Body of pancreas (tissue), 4 donors: ENCODE results near the gene METTL8. TPM values are rescaled to one million over a fixed set of nuclear protein-coding genes. Genes with fewer than 3 reads are reported as not detected.
"Not testable (repeated sequence)": the region's sequence is repeated elsewhere in the genome, so short reads cannot be mapped to it uniquely, and the experiment has no call there.

ENCODE experiments used
- ATAC-seq: fragments of 150-250 bp; one replicate; pipeline ENCODE4 v1.9.1; 2016
- DNase-seq, 4 donors: peaks; one replicate each; pipeline ENCODE4 v3.0.0-alpha.2; 2019
- H3K27ac ChIP-seq, 4 donors: fragments of 200-600 bp; sonication (generic); 1 replicate in 3 of 4; 2 replicates in 1 of 4; pipeline versions ENCODE4 v1.5.1 to v1.6.1; 2016 to 2019; ENCODE audit warnings: mild to moderate bottlenecking in 1 of 4, mixed read lengths in 1 of 4, moderate library complexity in 1 of 4
- H3K27me3 ChIP-seq, 2 donors: fragments of 200-600 bp; sonication (generic); one replicate each; pipeline ENCODE4 v1.6.0; 2016; ENCODE audit warnings: mild to moderate bottlenecking in 1 of 2
- H3K36me3 ChIP-seq, 2 donors: fragments of 200-600 bp; sonication (generic); replicated peaks in 1 of 2; 2 replicates each; pipeline ENCODE4 v1.5.1; 2016; ENCODE audit warnings: low read depth in 2 of 2; ENCODE audit not compliant: insufficient read depth in 1 of 2
- H3K4me1 ChIP-seq: fragments of 200-600 bp; sonication (generic); one replicate; pipeline ENCODE4 v1.6.0; 2016
- H3K4me3 ChIP-seq, 2 donors: fragments of 200-600 bp; sonication (generic); 1 replicate in 1 of 2; 2 replicates in 1 of 2; pipeline ENCODE4 v1.5.1; 2016 to 2019
- H3K9me3 ChIP-seq, 3 donors: fragments of 200-600 bp; sonication (generic); 1 replicate in 2 of 3; 2 replicates in 1 of 3; pipeline ENCODE4 v1.5.1; 2016
- POLR2A ChIP-seq, 3 donors: fragments of 450-650 bp; IDR thresholded peaks; one replicate each; pipeline ENCODE4 v1.6.1; 2016; ENCODE audit warnings: antibody characterized with exemption in 3 of 3, mild to moderate bottlenecking in 2 of 3
- WGBS, 2 donors: methylation state at CpG; one replicate each; pipeline ENCODE4 v1.1.5; 2017; 5-methylcytosine and 5-hydroxymethylcytosine counted together
- intact Hi-C: fragments of 100-400 bp; cut with DNase I; formaldehyde crosslinking; loops from one replicate; pipeline ENCODE4 v1.15.1; 2023
- total RNA-seq, 2 donors: library from RNA; depleted of rRNA; stranded (reverse); fragments of >200 nt; gene quantifications; one replicate each; pipeline ENCODE4 v1.1.0, GENCODE V29; 2016
- TF ChIP-seq, protein P1 (sequence below), 7 experiments: fragments of 450-650 bp in 4 of 7; fragments of 200-600 bp in 3 of 7; sonication (generic) in 3 of 7; IDR thresholded peaks; one replicate each; pipeline ENCODE4 v1.5.1; 2016 to 2019; ENCODE audit warnings: antibody characterized with exemption in 7 of 7

METTL8 gene
- total RNA-seq, 2 donors from 2014 or later: 14.8 to 17.4 TPM

DNA sequence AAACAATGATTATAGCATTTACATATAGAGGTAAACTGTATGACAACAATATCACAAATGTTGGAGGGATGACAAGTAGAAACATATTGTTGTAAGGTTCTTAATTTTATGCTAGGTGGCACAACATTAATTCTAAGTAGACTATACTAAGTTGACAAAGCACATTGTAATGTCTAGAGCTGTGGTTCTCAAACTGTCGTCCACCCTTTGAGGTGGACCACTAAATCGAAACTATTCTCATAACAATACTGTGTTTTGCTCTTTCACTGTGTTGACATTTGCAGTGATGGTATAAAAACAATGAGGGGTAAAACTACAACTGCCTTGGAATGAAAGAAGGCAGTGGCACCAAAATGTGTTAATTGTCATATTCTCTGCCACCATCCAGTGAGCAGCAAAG is 66.1 kb downstream of the METTL8 start:
- H3K27ac ChIP-seq: no peak overlapping the region
- intact Hi-C loops: no loop called here
- H3K27me3 ChIP-seq: no peaks in the 10 kb centered on the region
- no peak for DNase-seq
- H3K36me3 ChIP-seq: no peaks in the 10 kb centered on the region
- ATAC-seq: no peak
- no peak for TF ChIP-seq POLR2A (IDR thresholded peaks at IDR 0.05)
- TF ChIP-seq, protein P1, sequence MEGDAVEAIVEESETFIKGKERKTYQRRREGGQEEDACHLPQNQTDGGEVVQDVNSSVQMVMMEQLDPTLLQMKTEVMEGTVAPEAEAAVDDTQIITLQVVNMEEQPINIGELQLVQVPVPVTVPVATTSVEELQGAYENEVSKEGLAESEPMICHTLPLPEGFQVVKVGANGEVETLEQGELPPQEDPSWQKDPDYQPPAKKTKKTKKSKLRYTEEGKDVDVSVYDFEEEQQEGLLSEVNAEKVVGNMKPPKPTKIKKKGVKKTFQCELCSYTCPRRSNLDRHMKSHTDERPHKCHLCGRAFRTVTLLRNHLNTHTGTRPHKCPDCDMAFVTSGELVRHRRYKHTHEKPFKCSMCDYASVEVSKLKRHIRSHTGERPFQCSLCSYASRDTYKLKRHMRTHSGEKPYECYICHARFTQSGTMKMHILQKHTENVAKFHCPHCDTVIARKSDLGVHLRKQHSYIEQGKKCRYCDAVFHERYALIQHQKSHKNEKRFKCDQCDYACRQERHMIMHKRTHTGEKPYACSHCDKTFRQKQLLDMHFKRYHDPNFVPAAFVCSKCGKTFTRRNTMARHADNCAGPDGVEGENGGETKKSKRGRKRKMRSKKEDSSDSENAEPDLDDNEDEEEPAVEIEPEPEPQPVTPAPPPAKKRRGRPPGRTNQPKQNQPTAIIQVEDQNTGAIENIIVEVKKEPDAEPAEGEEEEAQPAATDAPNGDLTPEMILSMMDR (IDR thresholded peaks at IDR 0.05): no peak
- 91 to 98% methylated on average over 2 of the region's 2 CpGs for WGBS, 2 donors
- H3K4me1 ChIP-seq: no peaks in the 10 kb centered on the region
- H3K9me3 ChIP-seq: no peaks in the 10 kb centered on the region
- no peak overlapping the region for H3K4me3 ChIP-seq

DNA sequence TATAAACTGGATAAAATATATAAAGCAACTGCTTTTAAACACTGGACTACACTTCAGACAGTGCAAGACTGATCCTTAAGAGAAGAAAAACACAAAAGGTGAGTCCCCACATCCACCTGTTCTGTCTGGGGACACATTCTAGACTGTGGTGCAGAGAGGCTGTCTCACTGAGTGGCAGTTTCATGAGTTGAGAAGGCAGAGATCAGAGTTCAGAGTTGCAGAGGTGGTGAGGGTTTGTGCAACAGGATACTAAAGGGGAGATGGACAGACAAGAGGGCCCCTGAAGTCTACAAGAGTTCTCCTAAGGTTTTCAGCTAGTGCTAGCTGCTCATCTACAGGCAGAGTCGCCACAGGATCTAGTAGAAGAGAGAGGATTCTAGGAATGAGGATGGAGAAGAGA is 68.0 kb downstream of the METTL8 start:
- Histone ChIP-seq H3K27ac (no peak overlapping the region), H3K4me3 (no peak overlapping the region), H3K4me1 (no peaks in the 10 kb centered on the region), H3K36me3 (no peaks in the 10 kb centered on the region), H3K27me3 (no peaks in the 10 kb centered on the region), H3K9me3 (no peaks in the 10 kb centered on the region)
- intact Hi-C loops: no loop called here
- TF ChIP-seq, protein P1 (IDR thresholded peaks at IDR 0.05): no peak
- no peak for TF ChIP-seq POLR2A (IDR thresholded peaks at IDR 0.05)
- 100% methylated on average over 1 of the region's 1 CpG for WGBS, 2 donors
- no peak for DNase-seq
- no peak for ATAC-seq

DNA sequence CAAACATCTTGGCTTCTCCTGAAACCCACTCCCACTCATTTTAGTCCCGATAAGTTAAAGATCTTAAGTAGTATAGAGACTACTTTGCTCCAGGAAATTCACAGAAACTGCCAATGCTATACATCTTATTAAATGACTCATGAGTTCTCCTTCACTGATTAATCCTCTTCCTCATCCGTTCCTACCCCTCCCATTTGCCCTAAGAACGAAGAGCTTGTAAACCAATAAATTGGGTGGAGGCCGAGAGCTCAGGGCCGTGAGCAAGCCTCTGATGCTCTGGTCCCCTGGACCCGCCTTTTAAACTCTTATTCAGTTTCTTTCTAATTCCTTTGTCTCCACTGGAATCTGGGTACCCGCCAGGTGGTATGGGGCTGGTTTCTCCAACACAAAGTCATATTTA is 68.6 kb downstream of the METTL8 start:
- no peaks in the 10 kb centered on the region for H3K9me3 ChIP-seq
- DNase-seq (no peak), ATAC-seq (no peak)
- TF ChIP-seq, protein P1 (IDR thresholded peaks at IDR 0.05): no peak
- no peak for TF ChIP-seq POLR2A (IDR thresholded peaks at IDR 0.05)
- 88 to 97% methylated on average over 7 of the region's 7 CpGs for WGBS, 2 donors
- no peaks in the 10 kb centered on the region for H3K36me3 ChIP-seq
- H3K27ac ChIP-seq: no peak overlapping the region
- H3K27me3 ChIP-seq: no peaks in the 10 kb centered on the region
- H3K4me3 ChIP-seq: no peak overlapping the region
- intact Hi-C loops: no loop called here
- H3K4me1 ChIP-seq: no peaks in the 10 kb centered on the region

DNA sequence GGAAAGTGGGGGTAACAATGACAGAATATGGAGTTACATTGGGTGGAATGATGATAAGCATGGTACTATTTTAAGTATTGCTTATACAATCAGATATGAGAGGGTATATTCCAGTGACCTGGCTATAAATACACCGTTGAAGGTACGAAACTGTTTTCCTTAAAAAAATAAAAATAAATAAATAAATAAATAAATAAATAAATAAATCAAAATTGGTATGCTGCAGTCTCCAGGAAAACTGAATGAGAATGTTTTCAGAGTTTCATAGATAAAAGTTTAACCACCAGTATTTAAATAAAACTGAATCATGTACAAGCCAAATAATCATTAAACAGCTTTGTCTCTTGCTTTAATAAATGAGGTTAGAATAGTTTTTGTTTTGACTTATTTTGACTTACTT is 71.4 kb downstream of the METTL8 start:
- Histone ChIP-seq H3K9me3 (no peaks in the 10 kb centered on the region), H3K4me3 (no peak overlapping the region), H3K27me3 (no peaks in the 10 kb centered on the region), H3K27ac (no peak overlapping the region), H3K36me3 (no peaks in the 10 kb centered on the region), H3K4me1 (no peaks in the 10 kb centered on the region)
- ATAC-seq: no peak
- TF ChIP-seq, protein P1 (IDR thresholded peaks at IDR 0.05): no peak
- TF ChIP-seq POLR2A (IDR thresholded peaks at IDR 0.05): no peak
- DNase-seq: no peak
- WGBS, 2 donors: 82 to 90% methylated on average over 2 of the region's 2 CpGs
- intact Hi-C loops: no loop called here

DNA sequence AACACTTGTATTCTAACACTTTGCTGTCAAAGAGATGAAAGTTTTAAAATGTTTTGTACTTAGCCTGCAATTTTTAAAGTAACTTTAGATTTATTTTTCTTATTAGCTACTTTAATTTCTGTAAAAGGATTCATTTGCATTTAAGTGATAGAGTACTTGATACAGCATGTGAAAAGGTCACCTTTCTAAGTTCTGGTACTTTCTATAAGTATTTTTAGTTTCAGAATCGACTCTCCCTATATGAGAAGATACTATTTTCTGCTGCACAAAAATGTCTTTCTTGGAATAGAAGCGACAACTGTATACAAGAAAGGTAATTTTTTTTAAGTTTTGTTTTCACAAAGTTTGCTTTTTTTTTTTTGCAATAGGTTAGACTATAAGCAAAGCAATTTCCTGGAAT is 72.9 kb downstream of the METTL8 start:
- intact Hi-C loops: no loop called here
- TF ChIP-seq, protein P1 (IDR thresholded peaks at IDR 0.05): no peak
- TF ChIP-seq POLR2A (IDR thresholded peaks at IDR 0.05): no peak
- H3K9me3 ChIP-seq: no peaks in the 10 kb centered on the region
- no peak overlapping the region for H3K4me3 ChIP-seq
- ATAC-seq (no peak), DNase-seq (no peak)
- WGBS, 2 donors: 88% methylated on average over 2 of the region's 2 CpGs
- no peaks in the 10 kb centered on the region for H3K27me3 ChIP-seq
- H3K27ac ChIP-seq: no peak overlapping the region
- H3K4me1 ChIP-seq: no peaks in the 10 kb centered on the region
- no peaks in the 10 kb centered on the region for H3K36me3 ChIP-seq

DNA sequence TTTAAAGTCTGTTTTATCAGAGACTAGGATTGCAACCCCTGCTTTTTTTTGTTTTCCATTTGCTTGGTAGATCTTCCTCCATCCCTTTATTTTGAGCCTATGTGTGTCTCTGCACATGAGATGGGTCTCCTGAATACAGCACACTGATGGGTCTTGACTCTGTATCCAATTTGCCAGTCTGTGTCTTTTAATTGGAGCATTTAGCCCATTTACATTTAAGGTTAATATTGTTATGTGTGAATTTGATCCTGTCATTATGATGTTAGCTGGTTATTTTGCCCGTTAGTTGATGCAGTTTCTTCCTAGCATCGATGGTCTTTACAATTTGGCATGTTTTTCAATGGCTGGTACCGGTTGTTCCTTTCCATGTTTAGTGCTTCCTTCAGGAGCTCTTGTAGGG is 80.0 kb downstream of the METTL8 start:
- intact Hi-C loops, H3K4me3 ChIP-seq, H3K9me3 ChIP-seq, H3K4me1 ChIP-seq, H3K27ac ChIP-seq, H3K36me3 ChIP-seq, DNase-seq, H3K27me3 ChIP-seq, ATAC-seq: not testable (repeated sequence)
- WGBS, 2 donors: 93 to 100% methylated on average over 3 of the region's 3 CpGs
